SU-DHL-6 (cell line): ENCODE results near the gene CLEC11A.

Source experiments
- CTCF ChIP-seq: fragments of 200-600 bp; sonication (generic); IDR thresholded peaks from one replicate; pipeline ENCODE4 v1.5.1; 2017; ENCODE audit warnings: antibody characterized with exemption, mild to moderate bottlenecking, low read length, moderate library complexity; ENCODE audit not compliant: insufficient read depth, poor library complexity, severe bottlenecking
- EZH2phosphoT487 ChIP-seq: fragments of 200-600 bp; sonication (generic), shearing (Covaris generic); conservative IDR thresholded peaks from 2 replicates; pipeline ENCODE4 v1.6.1; 2018; ENCODE audit warnings: mild to moderate bottlenecking, antibody characterized with exemption, low read length, moderate library complexity, mixed read lengths

- TF ChIP-seq CTCF (no peak), EZH2phosphoT487 (no peak)
Observed at GRCh38 chr19:50690439-50690838, 32.7 kb upstream of the CLEC11A start.
